Measurements from ENCODE around the gene ELOB. TPM values are rescaled to one million over a fixed set of nuclear protein-coding genes. Genes with fewer than 3 reads are reported as not detected.

The ELOB gene
- total and polyA plus RNA-seq, 3 donors from 2014 or later, result 377 to 582 (median 381) TPM

- intact Hi-C loops (cut with DNase I; ENCODE audit: low total_unique reads), result no loop called here
- WGBS, 2 donors, result 97 to 98% methylated on average over 38 to 42 of the region's 42 CpGs
- Histone ChIP-seq H3K4me1 (no peaks in the 10 kb centered on the region), H3K27ac (no peak overlapping the region), H3K9me3 (no peaks in the 10 kb centered on the region), H3K27me3 (no peaks in the 10 kb centered on the region), H3K4me3 (no peak overlapping the region), H3K36me3 (ENCODE audit: low read depth, missing control alignments) (peaks cover 3% of the 10 kb centered on the region)
- TF ChIP-seq CTCF (IDR thresholded peaks at IDR 0.05) (no peak), POLR2A (IDR thresholded peaks at IDR 0.05) (no peak)
- DNase-seq, result no peak
Observed at GRCh38 chr16:2761886-2762583, 15.0 kb downstream of the ELOB start.

GRCh38 chr16:2761472-2761871 is 15.6 kb downstream of the ELOB start:
- intact Hi-C loops (cut with DNase I; ENCODE audit: low total_unique reads), result no loop called here
- TF ChIP-seq POLR2A (IDR thresholded peaks at IDR 0.05) (no peak), CTCF (IDR thresholded peaks at IDR 0.05) (no peak)
- H3K4me1 ChIP-seq, result no peaks in the 10 kb centered on the region
- no peak for DNase-seq
- H3K27me3 ChIP-seq, result no peaks in the 10 kb centered on the region
- no peak overlapping the region for H3K4me3 ChIP-seq
- peaks cover 3% of the 10 kb centered on the region for H3K36me3 ChIP-seq (ENCODE audit: low read depth, missing control alignments)
- no peak overlapping the region for H3K27ac ChIP-seq
- WGBS, 2 donors, result 95 to 98% methylated on average over 10 of the region's 10 CpGs
- H3K9me3 ChIP-seq, result no peaks in the 10 kb centered on the region

DNA sequence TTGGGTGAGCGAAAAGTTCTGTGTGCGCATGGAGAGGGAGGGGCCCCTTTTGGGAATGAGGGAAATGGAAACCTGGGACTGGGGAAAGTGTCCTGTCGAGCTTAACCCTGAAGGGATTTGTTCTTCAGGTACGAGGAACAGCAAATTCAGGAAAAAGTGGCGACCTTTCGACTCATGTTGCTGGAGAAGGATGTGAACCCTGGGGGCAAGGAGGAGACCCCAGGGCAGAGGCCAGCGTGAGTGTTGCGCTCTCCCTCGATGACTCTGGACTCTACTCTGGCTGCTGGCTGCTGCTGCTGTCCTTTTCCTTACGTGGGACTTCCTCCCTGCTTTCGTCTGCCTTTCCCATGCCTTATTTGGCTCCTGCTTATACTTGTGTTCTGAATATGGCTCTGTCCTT is 19.7 kb downstream of the ELOB start:
- H3K27ac ChIP-seq, result no peak overlapping the region
- 77 to 81% methylated on average over 11 of the region's 11 CpGs for WGBS, 2 donors

GRCh38 chr16:2756288-2757015 is 20.6 kb downstream of the ELOB start:
- Histone ChIP-seq H3K27me3 (no peaks in the 10 kb centered on the region), H3K4me1 (peaks cover 27% of the 10 kb centered on the region), H3K4me3 (no peak overlapping the region), H3K36me3 (ENCODE audit: low read depth, missing control alignments) (no peaks in the 10 kb centered on the region), H3K9me3 (no peaks in the 10 kb centered on the region), H3K27ac (no peak overlapping the region)
- intact Hi-C loops (cut with DNase I; ENCODE audit: low total_unique reads), result no loop called here
- 72 to 84% methylated on average over 27 to 30 of the region's 30 CpGs for WGBS, 2 donors
- no peak for TF ChIP-seq CTCF (IDR thresholded peaks at IDR 0.05)
- no peak for TF ChIP-seq POLR2A (IDR thresholded peaks at IDR 0.05)
- DNase-seq, result no peak

More for the DNA sequence above, 19.7 kb downstream of the ELOB start:
- Histone ChIP-seq H3K27me3 (no peaks in the 10 kb centered on the region), H3K4me3 (no peak overlapping the region), H3K36me3 (ENCODE audit: low read depth, missing control alignments) (peaks cover 3% of the 10 kb centered on the region), H3K9me3 (no peaks in the 10 kb centered on the region), H3K4me1 (peaks cover 22% of the 10 kb centered on the region)
- TF ChIP-seq CTCF (IDR thresholded peaks at IDR 0.05), result no peak
- TF ChIP-seq POLR2A (IDR thresholded peaks at IDR 0.05), result no peak
- intact Hi-C loops (cut with DNase I; ENCODE audit: low total_unique reads), result no loop called here
- DNase-seq, result no peak

All from testis (tissue), 3 donors.